ENCODE results near the gene PCBP1.

DNA sequence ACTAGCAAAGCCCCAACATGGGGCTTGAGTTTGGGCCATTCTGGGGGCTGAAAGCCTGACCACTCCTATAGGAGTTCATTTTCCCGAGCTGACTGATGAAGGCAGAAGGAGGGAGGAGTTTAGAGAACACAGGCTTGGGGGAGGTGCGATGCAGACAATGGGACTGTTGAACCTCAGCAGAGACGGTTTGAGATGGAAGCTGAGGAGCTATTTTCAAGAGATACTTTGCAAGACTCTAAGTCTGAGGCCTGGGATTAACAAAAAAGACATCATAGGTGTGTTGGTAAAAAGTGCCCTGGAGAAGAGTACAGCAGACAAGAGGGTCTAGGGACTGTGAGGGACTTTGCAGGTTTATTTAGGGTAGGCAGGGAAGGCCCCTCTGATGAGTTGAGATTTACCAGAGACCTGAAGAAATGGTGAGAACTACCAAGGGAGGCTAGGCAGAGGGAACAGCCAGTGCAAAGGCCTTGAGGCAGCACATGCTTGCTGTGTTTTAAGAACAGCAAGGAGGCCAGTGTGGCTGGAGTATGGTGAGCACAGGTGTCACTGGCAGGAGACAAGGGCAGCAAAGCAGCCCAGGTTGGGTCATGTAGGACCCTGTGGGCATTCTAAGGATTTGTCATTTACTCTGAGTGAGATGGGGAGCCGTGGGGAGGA is 31.6 kb downstream of the PCBP1 start:
- TF ChIP-seq, protein P1, sequence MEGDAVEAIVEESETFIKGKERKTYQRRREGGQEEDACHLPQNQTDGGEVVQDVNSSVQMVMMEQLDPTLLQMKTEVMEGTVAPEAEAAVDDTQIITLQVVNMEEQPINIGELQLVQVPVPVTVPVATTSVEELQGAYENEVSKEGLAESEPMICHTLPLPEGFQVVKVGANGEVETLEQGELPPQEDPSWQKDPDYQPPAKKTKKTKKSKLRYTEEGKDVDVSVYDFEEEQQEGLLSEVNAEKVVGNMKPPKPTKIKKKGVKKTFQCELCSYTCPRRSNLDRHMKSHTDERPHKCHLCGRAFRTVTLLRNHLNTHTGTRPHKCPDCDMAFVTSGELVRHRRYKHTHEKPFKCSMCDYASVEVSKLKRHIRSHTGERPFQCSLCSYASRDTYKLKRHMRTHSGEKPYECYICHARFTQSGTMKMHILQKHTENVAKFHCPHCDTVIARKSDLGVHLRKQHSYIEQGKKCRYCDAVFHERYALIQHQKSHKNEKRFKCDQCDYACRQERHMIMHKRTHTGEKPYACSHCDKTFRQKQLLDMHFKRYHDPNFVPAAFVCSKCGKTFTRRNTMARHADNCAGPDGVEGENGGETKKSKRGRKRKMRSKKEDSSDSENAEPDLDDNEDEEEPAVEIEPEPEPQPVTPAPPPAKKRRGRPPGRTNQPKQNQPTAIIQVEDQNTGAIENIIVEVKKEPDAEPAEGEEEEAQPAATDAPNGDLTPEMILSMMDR (IDR thresholded peaks at IDR 0.05 in 8 of 11, conservative IDR thresholded peaks at IDR 0.05 in 3 of 11), result no peak
- no peak for TF ChIP-seq POLR2A (IDR thresholded peaks at IDR 0.05)
